Measurements from ENCODE around the gene ATP5IF1.

The ATP5IF1 gene

GRCh38 chr1:28205243-28205642, 30.7 kb upstream of the ATP5IF1 start:
- ChIA-PET CTCF (interaction anchor here (1.1 to 11.9 kb wide), 2 partner anchors 117 to 347 kb away, joined by 3 to 330 read pairs; partner anchors contain the start of gene EYA3), POLR2A (no interaction called here)
- DNase-seq (ENCODE audit: low read depth, low spot score), result no peak
- H3K4me3 ChIP-seq (ENCODE audit: low read depth, low read length), result no peak overlapping the region
- TF ChIP-seq, protein P1, sequence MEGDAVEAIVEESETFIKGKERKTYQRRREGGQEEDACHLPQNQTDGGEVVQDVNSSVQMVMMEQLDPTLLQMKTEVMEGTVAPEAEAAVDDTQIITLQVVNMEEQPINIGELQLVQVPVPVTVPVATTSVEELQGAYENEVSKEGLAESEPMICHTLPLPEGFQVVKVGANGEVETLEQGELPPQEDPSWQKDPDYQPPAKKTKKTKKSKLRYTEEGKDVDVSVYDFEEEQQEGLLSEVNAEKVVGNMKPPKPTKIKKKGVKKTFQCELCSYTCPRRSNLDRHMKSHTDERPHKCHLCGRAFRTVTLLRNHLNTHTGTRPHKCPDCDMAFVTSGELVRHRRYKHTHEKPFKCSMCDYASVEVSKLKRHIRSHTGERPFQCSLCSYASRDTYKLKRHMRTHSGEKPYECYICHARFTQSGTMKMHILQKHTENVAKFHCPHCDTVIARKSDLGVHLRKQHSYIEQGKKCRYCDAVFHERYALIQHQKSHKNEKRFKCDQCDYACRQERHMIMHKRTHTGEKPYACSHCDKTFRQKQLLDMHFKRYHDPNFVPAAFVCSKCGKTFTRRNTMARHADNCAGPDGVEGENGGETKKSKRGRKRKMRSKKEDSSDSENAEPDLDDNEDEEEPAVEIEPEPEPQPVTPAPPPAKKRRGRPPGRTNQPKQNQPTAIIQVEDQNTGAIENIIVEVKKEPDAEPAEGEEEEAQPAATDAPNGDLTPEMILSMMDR (IDR thresholded peaks at IDR 0.05; ENCODE audit: insufficient read depth, low read length, missing control alignments), result no peak

GRCh38 chr1:28208818-28209441, 27.0 kb upstream of the ATP5IF1 start:
- TF ChIP-seq, protein P1 (IDR thresholded peaks at IDR 0.05; ENCODE audit: insufficient read depth, low read length, missing control alignments), result peak; percentile 72
- no peak overlapping the region for H3K4me3 ChIP-seq (ENCODE audit: low read depth, low read length)
- DNase-seq (ENCODE audit: low read depth, low spot score), result no peak
- ChIA-PET CTCF (interaction anchor here (0.6 to 11.9 kb wide), 30 partner anchors 9 to 396 kb away, joined by 3 to 330 read pairs (median 4); partner anchors contain the start of gene EYA3), POLR2A (no interaction called here)

DNA sequence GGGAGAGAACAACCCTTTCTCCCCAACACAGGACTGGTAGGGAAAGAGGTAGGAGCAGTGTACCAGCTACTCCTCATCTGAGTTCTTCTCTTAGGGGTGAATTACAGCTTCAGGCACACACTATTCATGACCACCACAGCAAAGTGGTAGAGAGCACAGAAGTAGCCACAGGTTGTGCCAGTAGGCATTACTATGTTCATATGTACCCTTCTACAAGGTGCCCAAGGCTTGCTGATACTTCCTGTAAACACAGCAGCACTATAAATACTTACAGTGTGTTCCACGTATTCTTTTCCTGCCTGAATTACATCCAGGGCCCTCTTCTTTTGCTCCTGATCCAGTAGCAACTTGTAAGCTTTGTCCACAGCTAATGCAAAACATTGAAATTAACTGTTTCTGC, 26.2 kb upstream of the ATP5IF1 start:
- no peak for DNase-seq (ENCODE audit: low read depth, low spot score)
- TF ChIP-seq, protein P1 (IDR thresholded peaks at IDR 0.05; ENCODE audit: insufficient read depth, low read length, missing control alignments), result no peak
- CTCF ChIA-PET, result interaction anchor here (0.6 to 11.9 kb wide), 19 partner anchors 8 to 395 kb away, joined by 3 to 330 read pairs (median 5); partner anchors contain the start of gene EYA3
- POLR2A ChIA-PET, result no interaction called here
- H3K4me3 ChIP-seq (ENCODE audit: low read depth, low read length), result no peak overlapping the region

- ChIA-PET CTCF (interaction anchor here (0.8 to 11.9 kb wide), 7 partner anchors 10 to 350 kb away, joined by 3 to 330 read pairs (median 4); partner anchors contain the start of gene EYA3), POLR2A (interaction anchor here (0.7 to 1.4 kb wide), 2 partner anchors 22 to 225 kb away, joined by 3 read pairs; partner anchors contain the start of gene ATP5IF1)
- TF ChIP-seq, protein P1 (IDR thresholded peaks at IDR 0.05; ENCODE audit: insufficient read depth, low read length, missing control alignments), result no peak
- no peak overlapping the region for H3K4me3 ChIP-seq (ENCODE audit: low read depth, low read length)
- DNase-seq (ENCODE audit: low read depth, low spot score), result no peak
Measured at GRCh38 chr1:28213315-28213714, 22.6 kb upstream of the ATP5IF1 start.

GRCh38 chr1:28229089-28229488, 6.8 kb upstream of the ATP5IF1 start:
- ChIA-PET POLR2A (no interaction called here), CTCF (interaction anchor here (1.3 to 1.8 kb wide), 3 partner anchors 19 to 137 kb away, joined by 3 to 7 read pairs (median 3); no protein-coding TSS in a partner anchor)
- no peak overlapping the region for H3K4me3 ChIP-seq (ENCODE audit: low read depth, low read length)
- TF ChIP-seq, protein P1 (IDR thresholded peaks at IDR 0.05; ENCODE audit: insufficient read depth, low read length, missing control alignments), result no peak
- DNase-seq (ENCODE audit: low read depth, low spot score), result no peak

GRCh38 chr1:28229996-28230395, 5.9 kb upstream of the ATP5IF1 start:
- ChIA-PET CTCF (interaction anchor here (0.6 to 1.8 kb wide), 2 partner anchors 21 to 612 kb away, joined by 3 to 7 read pairs; no protein-coding TSS in a partner anchor), POLR2A (no interaction called here)
- no peak overlapping the region for H3K4me3 ChIP-seq (ENCODE audit: low read depth, low read length)
- TF ChIP-seq, protein P1 (IDR thresholded peaks at IDR 0.05; ENCODE audit: insufficient read depth, low read length, missing control alignments), result no peak
- no peak for DNase-seq (ENCODE audit: low read depth, low spot score)
